LHCN-M2 (cell line): ENCODE results near the gene STARD7. TPM values are rescaled to one million over a fixed set of nuclear protein-coding genes. Genes with fewer than 3 reads are reported as not detected.

ENCODE experiments used
- DNase-seq: peaks from one replicate; pipeline ENCODE4 v3.0.0-alpha.2; 2012; ENCODE audit warnings: low read depth
- total RNA-seq: library from RNA; depleted of rRNA; stranded (reverse); fragments of >200 nt; gene quantifications from 2 replicates; pipeline ENCODE4 v1.2.3, GENCODE V29; 2014

Gene STARD7
- total RNA-seq, 1 experiment from 2014 or later = 168 TPM

GRCh38 chr2:96198921-96199320 is 9.7 kb downstream of the STARD7 start:
- no peak for DNase-seq

GRCh38 chr2:96197546-96198255 is 10.9 kb downstream of the STARD7 start:
- DNase-seq = peak; percentile 32

GRCh38 chr2:96195410-96196066 is 13.1 kb downstream of the STARD7 start:
- DNase-seq = peak; percentile 17

GRCh38 chr2:96191937-96192670 is 16.5 kb downstream of the STARD7 start:
- no peak for DNase-seq

- no peak for DNase-seq
Measured at GRCh38 chr2:96188821-96189526, 19.7 kb downstream of the STARD7 start.

- no peak for DNase-seq
Measured at GRCh38 chr2:96186562-96186961, 22.1 kb downstream of the STARD7 start.

GRCh38 chr2:96185516-96185915 is 23.1 kb downstream of the STARD7 start:
- no peak for DNase-seq

GRCh38 chr2:96184989-96185388 is 23.6 kb downstream of the STARD7 start:
- no peak for DNase-seq

- DNase-seq = no peak
Measured at GRCh38 chr2:96184188-96184587, 24.4 kb downstream of the STARD7 start.

GRCh38 chr2:96181529-96181928 is 27.1 kb downstream of the STARD7 start:
- DNase-seq = no peak

- DNase-seq = no peak
Measured at GRCh38 chr2:96180521-96180920, 28.1 kb downstream of the STARD7 start.

- DNase-seq = no peak
Measured at GRCh38 chr2:96180002-96180401, 28.6 kb downstream of the STARD7 start.

GRCh38 chr2:96176661-96177060 is 32.0 kb downstream of the STARD7 start:
- DNase-seq = no peak

- DNase-seq = peak; percentile 56
Measured at GRCh38 chr2:96175951-96176350, 32.7 kb downstream of the STARD7 start.

GRCh38 chr2:96174251-96175144 is 34.1 kb downstream of the STARD7 start:
- peak; percentile 54 for DNase-seq

- no peak for DNase-seq
Measured at GRCh38 chr2:96171831-96172230, 36.8 kb downstream of the STARD7 start.

GRCh38 chr2:96170626-96171025 is 38.0 kb downstream of the STARD7 start:
- no peak for DNase-seq

- no peak for DNase-seq
Measured at GRCh38 chr2:96169868-96170507, 38.6 kb downstream of the STARD7 start.

GRCh38 chr2:96167407-96168013 is 41.1 kb downstream of the STARD7 start:
- peak; percentile 56 for DNase-seq
